HepG2 (cell line): ENCODE measurements around the gene MT1M. TPM values are rescaled to one million over a fixed set of nuclear protein-coding genes. Genes with fewer than 3 reads are reported as not detected.

Experiments used
- ARNT ChIP-seq: fragments of 450-650 bp; IDR thresholded peaks from 2 replicates; pipeline ENCODE4 v1.6.1; 2017
- GABPB1 ChIP-seq: IDR thresholded peaks from 2 replicates; pipeline ENCODE4 v1.6.1; 2016; ENCODE audit warnings: mild to moderate bottlenecking, missing genetic modification reagents, moderate library complexity, missing compliant biosample characterization
- HDAC2 ChIP-seq: sonication (generic); formaldehyde crosslinking; IDR thresholded peaks from 2 replicates; pipeline ENCODE4 v1.4.0; 2020; ENCODE audit warnings: missing genetic modification reagents
- HES4 ChIP-seq: sonication (generic); formaldehyde crosslinking; IDR thresholded peaks from 2 replicates; pipeline ENCODE4 v1.9.0; 2021; ENCODE audit warnings: mild to moderate bottlenecking, missing genetic modification reagents, borderline replicate concordance
- KLF16 ChIP-seq, 2 experiments: sonication (generic) in 1 of 2; formaldehyde crosslinking in 1 of 2; IDR thresholded peaks; 2 replicates each; pipeline versions ENCODE4 v1.6.1 to v1.8.0; 2016 to 2023; ENCODE audit warnings: missing genetic modification reagents in 2 of 2, missing compliant biosample characterization in 1 of 2
- NFE2L2 ChIP-seq: fragments of 150-350 bp; IDR thresholded peaks from 2 replicates; pipeline ENCODE4 v1.6.1; 2014; ENCODE audit warnings: low read length
- PHF21A ChIP-seq: sonication (generic); formaldehyde crosslinking; IDR thresholded peaks from 2 replicates; pipeline ENCODE4 v1.5.0; 2020; ENCODE audit warnings: mild to moderate bottlenecking, missing genetic modification reagents
- SALL2 ChIP-seq: sonication (generic); formaldehyde crosslinking; IDR thresholded peaks from 2 replicates; pipeline ENCODE4 v1.8.1; 2023; ENCODE audit warnings: mild to moderate bottlenecking, missing genetic modification reagents, inconsistent platforms
- SAP130 ChIP-seq: IDR thresholded peaks from 2 replicates; pipeline ENCODE4 v1.6.1; 2016; ENCODE audit warnings: low read depth
- ZFP91 ChIP-seq: sonication (generic); formaldehyde crosslinking; IDR thresholded peaks from 2 replicates; pipeline ENCODE4 v1.9.0; 2022; ENCODE audit warnings: missing genetic modification reagents, mild to moderate bottlenecking, borderline replicate concordance
- ZIK1 ChIP-seq: sonication (generic); formaldehyde crosslinking; IDR thresholded peaks from 2 replicates; pipeline ENCODE4 v1.5.0; 2020; ENCODE audit warnings: mild to moderate bottlenecking, low read depth, missing genetic modification reagents, borderline replicate concordance
- ZNF274 ChIP-seq: sonication (generic); formaldehyde crosslinking; IDR thresholded peaks from 2 replicates; pipeline ENCODE4 v1.5.1; 2020; ENCODE audit warnings: mild to moderate bottlenecking, missing genetic modification reagents
- ZNF296 ChIP-seq: sonication (generic); formaldehyde crosslinking; conservative IDR thresholded peaks from 2 replicates; pipeline ENCODE4 v1.5.0; 2020; ENCODE audit warnings: mild to moderate bottlenecking, missing genetic modification reagents
- ZNF441 ChIP-seq: sonication (generic); formaldehyde crosslinking; IDR thresholded peaks from 2 replicates; pipeline ENCODE4 v1.7.0; 2021; ENCODE audit warnings: missing genetic modification reagents, borderline replicate concordance
- ZNF563 ChIP-seq: sonication (generic); formaldehyde crosslinking; IDR thresholded peaks from 2 replicates; pipeline ENCODE4 v1.8.0; 2022; ENCODE audit warnings: mild to moderate bottlenecking, moderate library complexity, missing genetic modification reagents
- ZNF564 ChIP-seq: sonication (generic); formaldehyde crosslinking; IDR thresholded peaks from 2 replicates; pipeline ENCODE4 v1.8.1; 2023; ENCODE audit warnings: mild to moderate bottlenecking, missing genetic modification reagents
- ZNF615 ChIP-seq: sonication (generic); formaldehyde crosslinking; IDR thresholded peaks from 2 replicates; pipeline ENCODE4 v1.5.0; 2020; ENCODE audit warnings: mild to moderate bottlenecking, missing genetic modification reagents, borderline replicate concordance
- ZNF619 ChIP-seq: sonication (generic); formaldehyde crosslinking; IDR thresholded peaks from 2 replicates; pipeline ENCODE4 v1.4.0; 2020; ENCODE audit warnings: mild to moderate bottlenecking, missing genetic modification reagents
- ZNF646 ChIP-seq: sonication (generic); formaldehyde crosslinking; IDR thresholded peaks from 2 replicates; pipeline ENCODE4 v1.9.0; 2021; ENCODE audit warnings: mild to moderate bottlenecking, missing genetic modification reagents
- ZNF703 ChIP-seq: sonication (generic); formaldehyde crosslinking; IDR thresholded peaks from 2 replicates; pipeline ENCODE4 v1.5.1; 2020; ENCODE audit warnings: missing genetic modification reagents, mild to moderate bottlenecking, moderate library complexity, borderline replicate concordance
- ZNF746 ChIP-seq: sonication (generic); formaldehyde crosslinking; IDR thresholded peaks from 2 replicates; pipeline ENCODE4 v1.8.0; 2022; ENCODE audit warnings: mild to moderate bottlenecking, missing genetic modification reagents
- ZNF747 ChIP-seq: sonication (generic); formaldehyde crosslinking; IDR thresholded peaks from 2 replicates; pipeline ENCODE4 v1.8.1; 2023; ENCODE audit warnings: missing genetic modification reagents, mild to moderate bottlenecking, borderline replicate concordance
- polyA plus RNA-seq, 8 experiments: library from polyadenylated mRNA; depleted of rRNA in 3 of 8; stranded (reverse) in 7 of 8; unstranded in 1 of 8; fragments of >200 nt; fragmentation: Illumina TruSeq in 4 of 8; extraction: Trizol in 4 of 8; gene quantifications; 2 replicates each; pipeline versions ENCODE4 v1.2.1 to v1.2.3, GENCODE V29; 2011 to 2016; ENCODE audit warnings: low read depth in 4 of 8, missing spikeins in 1 of 8, mixed read lengths in 1 of 8; ENCODE audit not compliant: insufficient read depth in 1 of 8
- total RNA-seq, 5 experiments: library from RNA; depleted of rRNA; stranded (reverse); fragments of >200 nt; fragmentation: Illumina TruSeq; extraction: Trizol; gene quantifications; 2 replicates each; pipeline ENCODE4 v1.2.3, GENCODE V29; 2016; ENCODE audit warnings: low read depth in 1 of 5

MT1M gene
- total and polyA plus RNA-seq, 2 of the 13 experiments (the other 11 are each of a cell fraction or from before 2014, with no cell fraction given) = 4.6 TPM; not detected in 1

GRCh38 chr16:56625140-56625942, 7.1 kb upstream of the MT1M start, which contains the start of gene MT1E (continued):
- TF ChIP-seq PHF21A (CRISPR knock-in tag) (peak; percentile 41; the same call in 1 of the 2 replicates), ZIK1 (CRISPR knock-in tag) (peak; percentile 69; the same call in 1 of the 2 replicates), ZNF441 (0 out of 2 replicates have a peak, but pooled peaks have one; percentile 11), ZNF274 (peak; percentile 16; the same call in 1 of the 2 replicates), ZNF615 (peak; percentile 83; the same call in 1 of the 2 replicates), ZNF563 (CRISPR knock-in tag) (peak; percentile 94), ZNF747 (CRISPR knock-in tag) (0 out of 2 replicates have a peak, but pooled peaks have one; percentile 55), ZNF619 (0 out of 2 replicates have a peak, but pooled peaks have one; percentile 10), ZNF296 (no peak), SALL2 (CRISPR knock-in tag) (no peak), HDAC2 (peak; percentile 60), NFE2L2 (no peak), HES4 (peak; percentile 22; the same call in 1 of the 2 replicates), ARNT (no peak), SAP130 (peak; percentile 22; the same call in 1 of the 2 replicates), KLF16 (CRISPR knock-in tag; IDR thresholded peaks at IDR 0.05) (peak in 1 of 2 experiments; percentile 47; a peak in 2 of 4 replicates), ZNF746 (CRISPR knock-in tag) (0 out of 2 replicates have a peak, but pooled peaks have one; percentile 29), ZNF646 (CRISPR knock-in tag) (0 out of 2 replicates have a peak, but pooled peaks have one; percentile 12), GABPB1 (peak; percentile 60), ZNF703 (CRISPR knock-in tag) (no peak), ZFP91 (CRISPR knock-in tag) (peak; percentile 86), ZNF564 (CRISPR knock-in tag) (peak; percentile 15; the same call in 1 of the 2 replicates)
